Esophagus squamous epithelium (tissue), 5 donors: ENCODE data around the gene DNAH7. TPM values are rescaled to one million over a fixed set of nuclear protein-coding genes. Genes with fewer than 3 reads are reported as not detected.

Experiments
- DNase-seq: peaks from one replicate; lab custom pipeline; 2025; lab: John Stamatoyannopoulos, UW
- H3K27ac ChIP-seq, 4 donors: fragments of 200-600 bp; sonication (generic); one replicate each; pipeline ENCODE4 v1.5.1; 2016 to 2019; ENCODE audit warnings: mild to moderate bottlenecking in 1 of 4
- H3K27me3 ChIP-seq, 4 donors: fragments of 200-600 bp; sonication (generic); 1 replicate in 3 of 4; 2 replicates in 1 of 4; pipeline versions ENCODE4 v1.5.1 to v1.6.0; 2017 to 2021; ENCODE audit warnings: antibody characterized with exemption in 1 of 4
- H3K36me3 ChIP-seq, 3 donors: fragments of 200-600 bp; sonication (generic); one replicate each; pipeline ENCODE4 v1.5.1; 2016 to 2019
- H3K4me1 ChIP-seq, 3 donors: fragments of 200-600 bp; sonication (generic); one replicate each; pipeline ENCODE4 v1.5.1; 2017 to 2019
- H3K4me3 ChIP-seq, 4 donors: fragments of 200-600 bp; sonication (generic); 1 replicate in 3 of 4; 2 replicates in 1 of 4; pipeline ENCODE4 v1.5.1; 2016 to 2019; ENCODE audit warnings: mild to moderate bottlenecking in 2 of 4, moderate library complexity in 1 of 4
- H3K9me3 ChIP-seq, 3 donors: fragments of 200-600 bp; sonication (generic); one replicate each; pipeline ENCODE4 v1.5.1; 2016 to 2019
- CTCF ChIP-seq, 6 experiments: fragments of 450-650 bp in 4 of 6; fragments of 200-600 bp in 2 of 6; sonication (generic) in 2 of 6; IDR thresholded peaks; one replicate each; pipeline ENCODE4 v1.5.1; 2016 to 2019; ENCODE audit warnings: antibody characterized with exemption in 6 of 6, mild to moderate bottlenecking in 4 of 6, moderate library complexity in 4 of 6
- POLR2A ChIP-seq, 4 donors: fragments of 450-650 bp; IDR thresholded peaks; one replicate each; pipeline ENCODE4 v1.6.1; 2017; ENCODE audit warnings: antibody characterized with exemption in 4 of 4, mild to moderate bottlenecking in 4 of 4, moderate library complexity in 3 of 4
- WGBS, 2 donors: methylation state at CpG; one replicate each; pipeline ENCODE4 v1.1.5; 2018; 5-methylcytosine and 5-hydroxymethylcytosine counted together
- intact Hi-C: fragments of 100-400 bp; cut with DNase I; formaldehyde crosslinking; loops from one replicate; pipeline ENCODE4 v1.15.0; 2022
- total RNA-seq, 4 donors: library from RNA; depleted of rRNA; stranded (reverse); fragments of >200 nt; gene quantifications; one replicate each; pipeline ENCODE4 v1.1.0, GENCODE V29; 2016
- donor health status: DM: yes; HTN: yes; CAD: no.

DNAH7 gene
- total RNA-seq, 4 donors from 2014 or later, result 0.15 to 0.76 (median 0.28) TPM

- intact Hi-C loops, result no loop called here
- Histone ChIP-seq H3K36me3 (no peaks in the 10 kb centered on the region), H3K4me1 (no peaks in the 10 kb centered on the region), H3K27ac (no peak overlapping the region), H3K9me3 (no peaks in the 10 kb centered on the region), H3K27me3 (no peaks in the 10 kb centered on the region), H3K4me3 (no peak overlapping the region)
- 95% methylated on average over 1 of the region's 1 CpG for WGBS, 2 donors
- DNase-seq, result no peak
- TF ChIP-seq CTCF (IDR thresholded peaks at IDR 0.05) (no peak), POLR2A (IDR thresholded peaks at IDR 0.05) (no peak)
Measured at GRCh38 chr2:195805283-195805976, 263.2 kb downstream of the DNAH7 start.

- H3K4me3 ChIP-seq, result no peak overlapping the region
- TF ChIP-seq POLR2A (IDR thresholded peaks at IDR 0.05) (no peak), CTCF (IDR thresholded peaks at IDR 0.05) (no peak)
- H3K9me3 ChIP-seq, result no peaks in the 10 kb centered on the region
- WGBS, 2 donors, result 17 to 33% methylated on average over 1 of the region's 1 CpG
- no peak overlapping the region for H3K27ac ChIP-seq
- no peaks in the 10 kb centered on the region for H3K4me1 ChIP-seq
- no peaks in the 10 kb centered on the region for H3K27me3 ChIP-seq
- no peaks in the 10 kb centered on the region for H3K36me3 ChIP-seq
- no peak for DNase-seq
- intact Hi-C loops, result no loop called here
Measured at GRCh38 chr2:195795879-195796278, 272.8 kb downstream of the DNAH7 start.

GRCh38 chr2:195793881-195794280, 274.8 kb downstream of the DNAH7 start:
- Histone ChIP-seq H3K27me3 (no peaks in the 10 kb centered on the region), H3K4me1 (no peaks in the 10 kb centered on the region), H3K9me3 (no peaks in the 10 kb centered on the region), H3K36me3 (no peaks in the 10 kb centered on the region), H3K4me3 (no peak overlapping the region), H3K27ac (no peak overlapping the region)
- intact Hi-C loops, result no loop called here
- 85 to 89% methylated on average over 2 of the region's 2 CpGs for WGBS, 2 donors
- TF ChIP-seq CTCF (IDR thresholded peaks at IDR 0.05) (no peak), POLR2A (IDR thresholded peaks at IDR 0.05) (no peak)
- no peak for DNase-seq

GRCh38 chr2:195782156-195782555, 286.5 kb downstream of the DNAH7 start:
- H3K36me3 ChIP-seq, result no peaks in the 10 kb centered on the region
- TF ChIP-seq POLR2A (IDR thresholded peaks at IDR 0.05), result no peak
- TF ChIP-seq CTCF (IDR thresholded peaks at IDR 0.05), result no peak
- no peaks in the 10 kb centered on the region for H3K9me3 ChIP-seq
- intact Hi-C loops, result no loop called here
- H3K27me3 ChIP-seq, result no peaks in the 10 kb centered on the region
- H3K4me1 ChIP-seq, result no peaks in the 10 kb centered on the region
- no peak for DNase-seq
- WGBS, 2 donors, result 84 to 89% methylated on average over 2 of the region's 2 CpGs
- no peak overlapping the region for H3K27ac ChIP-seq
- H3K4me3 ChIP-seq, result no peak overlapping the region

GRCh38 chr2:195779491-195779890, 289.1 kb downstream of the DNAH7 start:
- no peaks in the 10 kb centered on the region for H3K36me3 ChIP-seq
- 54 to 78% methylated on average over 2 of the region's 2 CpGs for WGBS, 2 donors
- intact Hi-C loops, result no loop called here
- H3K4me1 ChIP-seq, result no peaks in the 10 kb centered on the region
- no peaks in the 10 kb centered on the region for H3K9me3 ChIP-seq
- no peak overlapping the region for H3K27ac ChIP-seq
- H3K27me3 ChIP-seq, result no peaks in the 10 kb centered on the region
- TF ChIP-seq POLR2A (IDR thresholded peaks at IDR 0.05), result no peak
- no peak for TF ChIP-seq CTCF (IDR thresholded peaks at IDR 0.05)
- H3K4me3 ChIP-seq, result no peak overlapping the region
- DNase-seq, result no peak
